Measurements from ENCODE around the gene ISLR2. TPM values are rescaled to one million over a fixed set of nuclear protein-coding genes. Genes with fewer than 3 reads are reported as not detected.

ISLR2 gene
- total RNA-seq, 1 experiment from 2014 or later: not detected

DNA sequence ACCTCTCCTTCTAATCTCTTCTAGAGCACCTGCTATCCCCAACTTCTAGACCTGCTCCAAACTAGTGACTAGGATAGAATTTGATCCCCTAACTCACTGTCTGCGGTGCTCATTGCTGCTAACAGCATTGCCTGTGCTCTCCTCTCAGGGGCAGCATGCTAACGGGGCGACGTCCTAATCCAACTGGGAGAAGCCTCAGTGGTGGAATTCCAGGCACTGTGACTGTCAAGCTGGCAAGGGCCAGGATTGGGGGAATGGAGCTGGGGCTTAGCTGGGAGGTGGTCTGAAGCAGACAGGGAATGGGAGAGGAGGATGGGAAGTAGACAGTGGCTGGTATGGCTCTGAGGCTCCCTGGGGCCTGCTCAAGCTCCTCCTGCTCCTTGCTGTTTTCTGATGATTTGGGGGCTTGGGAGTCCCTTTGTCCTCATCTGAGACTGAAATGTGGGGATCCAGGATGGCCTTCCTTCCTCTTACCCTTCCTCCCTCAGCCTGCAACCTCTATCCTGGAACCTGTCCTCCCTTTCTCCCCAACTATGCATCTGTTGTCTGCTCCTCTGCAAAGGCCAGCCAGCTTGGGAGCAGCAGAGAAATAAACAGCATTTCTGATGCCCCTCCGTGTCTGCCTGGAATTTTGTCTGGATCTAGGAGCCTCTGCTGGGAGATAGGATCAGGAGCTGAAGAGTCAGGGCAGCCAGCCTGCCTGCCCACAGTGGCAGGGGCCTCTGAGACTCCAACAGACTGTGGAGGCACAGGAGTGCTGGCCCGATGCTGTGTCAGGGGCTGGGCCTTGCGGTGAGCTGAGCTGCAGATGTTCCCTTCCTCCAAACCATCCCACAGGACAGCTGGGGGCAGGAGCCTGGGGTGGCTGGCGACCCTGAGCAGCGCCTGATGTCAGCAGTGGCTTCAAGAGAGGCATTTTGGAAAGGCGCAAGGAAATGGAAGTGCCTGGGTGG, 46.2 kb downstream of the ISLR2 start:
- DNase-seq (ENCODE audit: low read depth): no peak

DNA sequence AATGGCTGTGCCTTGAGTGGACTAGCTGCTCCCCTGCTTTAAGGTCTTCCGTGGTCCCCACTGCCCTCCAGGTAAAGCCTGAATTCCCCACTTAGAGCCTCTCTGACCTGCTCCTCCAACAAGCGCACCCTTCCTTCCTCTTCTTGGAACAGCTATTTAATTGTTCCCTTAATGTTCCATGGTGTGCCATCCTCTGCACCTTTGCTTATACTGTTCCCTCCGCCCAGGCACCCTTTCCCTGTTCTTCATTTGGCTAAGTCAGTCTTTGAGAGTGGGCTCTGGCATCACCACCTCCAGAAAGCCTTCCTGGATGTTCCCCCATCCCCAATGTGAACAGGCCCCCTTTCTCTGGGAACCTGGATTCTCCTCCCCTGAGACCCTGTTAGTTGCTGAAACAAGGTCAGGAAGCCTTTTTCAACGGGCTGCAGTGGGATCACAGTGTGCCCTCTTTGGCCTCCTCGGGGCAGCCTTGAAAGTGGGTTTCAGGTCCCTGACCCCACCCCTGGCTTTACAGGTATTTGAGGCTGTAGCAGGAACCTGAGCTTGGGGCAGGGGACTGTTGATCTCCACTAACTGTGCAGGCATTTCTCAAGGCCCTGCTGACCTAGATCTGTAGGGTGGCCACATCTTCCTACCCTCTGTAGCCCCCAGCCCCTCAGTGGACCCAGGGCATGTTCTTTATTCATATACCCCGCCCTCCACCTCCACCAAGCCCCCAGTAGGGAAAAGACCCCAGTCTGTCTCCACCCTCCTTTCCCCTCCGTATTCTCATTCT, 48.1 kb downstream of the ISLR2 start:
- no peak for DNase-seq (ENCODE audit: low read depth)

DNA sequence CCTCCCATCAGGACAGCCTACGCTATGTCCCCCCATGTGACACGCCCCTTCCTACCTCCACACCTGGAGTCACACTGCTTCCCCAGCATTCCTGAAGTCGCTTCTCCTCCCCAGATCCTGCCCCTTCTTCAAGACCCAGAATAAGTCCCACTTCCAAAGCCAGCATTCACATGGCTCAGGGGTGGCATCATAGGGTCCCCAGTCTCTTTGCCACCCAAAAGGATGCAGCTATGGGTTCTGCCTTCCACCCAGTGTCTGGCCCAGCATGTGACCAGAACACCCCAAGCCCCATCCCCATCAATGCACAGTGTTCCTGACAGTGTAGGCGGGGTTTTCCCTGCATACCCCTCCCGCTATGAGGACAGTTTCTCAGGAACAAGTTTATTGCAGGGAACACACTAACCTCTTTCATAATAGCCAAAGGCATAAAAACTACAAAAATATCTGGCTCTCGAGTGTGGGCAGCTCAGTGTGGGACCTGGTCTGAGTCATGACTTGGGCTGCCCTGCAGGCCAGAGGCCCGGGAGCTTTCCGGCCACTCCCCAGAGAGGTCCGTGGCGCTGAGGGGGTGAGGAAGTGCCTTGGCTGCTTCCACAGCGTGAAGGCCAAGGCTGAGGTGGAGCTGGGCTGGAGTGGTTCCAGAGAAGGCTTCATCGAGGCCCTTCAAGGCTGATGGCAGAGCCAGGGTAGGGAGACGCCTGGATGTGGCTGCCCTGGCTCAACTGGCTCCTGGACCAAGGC, 48.9 kb downstream of the ISLR2 start:
- DNase-seq (ENCODE audit: low read depth): peak; percentile 89

DNA sequence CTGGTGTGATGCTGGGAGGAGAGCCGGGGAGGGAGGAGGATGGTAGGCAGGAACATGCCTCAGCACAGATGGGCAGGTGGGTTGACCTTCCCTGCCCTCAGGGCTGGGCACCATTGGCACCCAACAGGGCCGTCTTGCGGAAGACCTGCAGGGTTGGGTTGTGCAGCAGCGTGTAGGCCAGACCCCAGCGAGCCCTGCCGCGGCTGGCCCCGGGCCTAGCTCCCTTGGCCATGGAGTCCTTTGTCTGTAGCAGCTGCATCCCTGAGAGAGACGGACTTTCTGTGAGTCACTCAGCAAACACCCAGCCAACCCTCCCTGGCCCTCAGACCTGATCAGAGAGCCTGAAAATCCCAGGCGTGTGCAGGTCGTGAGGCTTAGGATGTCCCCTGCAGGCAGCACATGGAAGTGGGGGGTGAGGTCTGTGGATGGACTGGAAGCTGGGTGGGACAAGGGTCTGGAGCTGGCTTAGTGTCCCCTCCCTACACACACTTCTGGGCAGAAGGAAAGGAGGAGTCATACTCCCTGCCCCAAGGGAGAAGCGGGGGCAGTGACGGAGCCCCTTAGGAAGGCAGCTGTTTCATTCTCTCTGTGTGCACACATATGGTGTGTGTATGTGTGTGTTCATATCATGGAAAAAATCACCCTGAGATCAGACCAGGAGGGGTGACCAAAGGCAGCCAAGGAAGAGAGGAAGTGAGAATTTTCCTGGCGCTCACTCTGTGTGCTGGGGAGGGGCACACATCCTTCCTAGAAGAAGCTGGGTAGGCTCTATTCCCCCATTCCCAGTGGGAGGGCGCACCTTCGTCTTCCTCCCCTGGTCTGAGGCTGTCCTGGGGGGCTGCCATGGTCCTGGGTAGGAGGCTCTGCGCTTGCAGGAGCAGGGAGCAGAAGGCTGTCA, 49.8 kb downstream of the ISLR2 start:
- peak; percentile 61 for DNase-seq (ENCODE audit: low read depth)

DNA sequence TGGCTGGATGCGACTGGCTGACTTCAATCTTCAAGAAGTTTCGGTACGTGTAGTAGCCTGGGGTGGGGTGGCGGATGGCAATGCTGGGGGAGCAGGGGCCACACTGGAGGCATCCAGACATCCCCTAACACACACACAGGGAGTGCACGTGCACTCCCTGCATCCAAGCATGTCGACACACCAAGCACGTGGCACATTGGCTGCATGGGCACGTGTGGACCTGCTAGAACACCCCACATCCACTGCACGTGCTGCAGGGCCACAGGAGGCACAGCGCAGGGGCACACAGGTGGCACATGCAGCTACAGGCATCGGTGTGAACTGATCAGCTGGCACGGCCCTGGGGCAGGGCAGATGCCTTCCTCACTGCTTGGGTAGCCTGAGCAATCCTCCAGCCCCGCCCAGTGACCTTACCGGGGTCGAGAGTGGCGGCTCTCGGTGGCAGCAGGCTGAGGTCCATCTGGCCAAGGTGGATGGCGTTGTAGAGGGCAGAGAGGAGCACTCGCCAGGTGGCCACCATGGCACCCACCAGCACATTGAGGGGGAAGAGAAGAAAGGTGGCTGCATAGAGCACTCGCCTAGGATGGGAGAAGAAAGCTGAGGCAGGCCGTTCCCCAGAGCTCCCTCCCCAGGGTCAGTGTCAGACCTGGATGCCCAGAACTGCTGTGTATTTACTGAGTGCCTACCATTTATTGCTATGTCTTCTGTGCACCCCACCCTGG, 50.7 kb downstream of the ISLR2 start:
- DNase-seq (ENCODE audit: low read depth): no peak

DNA sequence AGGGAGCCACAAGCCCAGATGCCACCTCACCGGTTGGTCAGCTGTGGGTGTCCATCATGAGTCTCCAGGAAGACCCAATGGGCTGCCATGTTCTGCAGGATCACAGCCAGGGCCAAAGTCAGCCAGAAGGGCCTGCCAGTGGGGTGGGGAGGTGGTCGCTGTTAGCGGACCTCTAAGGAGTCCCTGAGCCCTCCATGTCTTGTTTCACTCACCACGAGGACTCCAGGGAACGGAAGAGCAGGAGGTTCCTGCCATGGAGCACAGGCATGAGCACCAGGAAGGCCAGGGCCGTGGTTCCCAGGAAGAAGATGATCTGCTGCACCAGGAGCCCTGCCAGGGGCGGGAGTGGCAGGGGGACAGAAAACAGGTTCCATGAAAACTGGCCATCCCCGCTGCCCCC, 51.7 kb downstream of the ISLR2 start:
- DNase-seq (ENCODE audit: low read depth): no peak

DNA sequence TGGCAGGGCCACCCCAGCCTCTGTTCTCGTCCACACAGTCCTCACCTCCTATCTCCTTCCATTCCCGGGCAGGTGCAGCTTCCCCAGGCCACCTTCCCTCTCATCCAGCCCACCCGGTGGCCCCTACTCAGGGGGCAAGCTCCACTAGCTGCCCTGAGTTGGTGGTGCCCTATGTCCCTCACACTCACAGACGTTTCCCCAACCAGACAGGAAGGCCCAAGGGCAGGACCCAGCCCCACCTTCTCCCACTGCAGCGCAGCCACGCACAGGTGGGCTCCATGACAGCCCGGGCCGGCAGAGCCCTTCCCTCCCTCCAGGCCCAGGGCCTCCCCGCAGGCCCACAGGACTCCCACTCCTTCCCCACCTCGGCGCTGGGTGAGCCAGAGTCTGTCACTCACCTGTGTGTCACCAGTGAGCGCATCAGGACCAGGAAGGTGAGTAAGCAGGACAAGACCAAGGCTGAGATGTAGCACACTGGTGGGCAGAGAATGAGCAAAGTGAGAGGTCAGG, 54.3 kb downstream of the ISLR2 start:
- DNase-seq (ENCODE audit: low read depth): no peak

DNA sequence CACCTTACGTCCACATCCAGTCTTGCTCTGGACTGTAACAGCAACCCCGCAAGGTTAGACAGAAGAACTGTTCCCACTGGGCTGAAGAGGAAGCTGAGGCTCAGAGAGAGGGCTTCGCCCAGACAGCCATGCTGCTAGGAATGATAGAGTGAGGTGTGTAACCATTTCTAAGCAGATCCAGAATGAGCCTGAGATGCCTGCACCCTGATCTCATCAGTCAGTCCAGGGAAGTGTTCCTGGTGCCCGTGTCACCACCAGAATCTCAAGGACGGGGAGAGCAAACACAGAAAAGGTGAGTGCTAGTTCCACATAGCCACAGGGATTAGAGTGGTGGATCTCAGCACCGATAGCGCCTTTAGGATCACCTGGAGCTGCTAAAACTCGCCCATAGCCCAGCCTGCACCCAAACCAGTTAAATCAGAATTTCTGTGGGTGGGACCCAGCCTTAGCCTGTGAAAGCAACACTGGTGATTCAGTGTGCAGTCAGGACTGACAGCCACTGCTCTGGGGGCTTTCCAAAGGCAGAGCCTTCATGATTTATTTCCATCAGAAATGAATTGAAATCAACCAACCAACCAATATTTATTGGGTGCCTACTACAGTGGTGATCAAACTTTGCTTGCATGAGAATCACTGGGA, 55.4 kb downstream of the ISLR2 start:
- DNase-seq (ENCODE audit: low read depth): no peak

Other genes starting within 250 kb of the ISLR2 start
- gene LOXL1, start 204.1 kb upstream of the ISLR2 start, total RNA-seq (2014; rRNA removed): 503 and 596 TPM in 2 replicates
- 28.1 and 29.9 TPM in 2 replicates for gene STOML1, start 138.3 kb upstream of the ISLR2 start, total RNA-seq (2014; rRNA removed)
- gene PML, start 135.9 kb upstream of the ISLR2 start, total RNA-seq (2014; rRNA removed): 67.5 and 78.6 TPM in 2 replicates
- gene GOLGA6A, start 48.0 kb upstream of the ISLR2 start, total RNA-seq (2014; rRNA removed): not detected in 2 replicates
- gene ISLR, start 43.1 kb downstream of the ISLR2 start, total RNA-seq (2014; rRNA removed): 0.13 and 0.34 TPM in 2 replicates
- 0.06 TPM in 1 of 2 replicates, not detected in the other for gene STRA6, start 72.2 kb downstream of the ISLR2 start, total RNA-seq (2014; rRNA removed)
- not detected in 2 replicates for gene CCDC33, start 105.7 kb downstream of the ISLR2 start, total RNA-seq (2014; rRNA removed)
- not detected in 2 replicates for gene CYP11A1, start 237.1 kb downstream of the ISLR2 start, total RNA-seq (2014; rRNA removed)

Measured in LHCN-M2 (cell line).